GM21423 (cell line): ENCODE results near the gene FAM184A.
A peak's percentile ranks its signal among the peaks of the same experiment; 100 is the strongest.
"Not testable (repeated sequence)": the region's sequence is repeated elsewhere in the genome, so short reads cannot be mapped to it uniquely, and the experiment has no call there.

Experiments
- ATAC-seq: cut with Tn5 transposase; IDR thresholded peaks from one replicate; pipeline ENCODE4 v1.9.1; 2021; ENCODE audit warnings: mild to moderate bottlenecking, moderate library complexity; ENCODE audit not compliant: unreplicated experiment

FAM184A gene

DNA sequence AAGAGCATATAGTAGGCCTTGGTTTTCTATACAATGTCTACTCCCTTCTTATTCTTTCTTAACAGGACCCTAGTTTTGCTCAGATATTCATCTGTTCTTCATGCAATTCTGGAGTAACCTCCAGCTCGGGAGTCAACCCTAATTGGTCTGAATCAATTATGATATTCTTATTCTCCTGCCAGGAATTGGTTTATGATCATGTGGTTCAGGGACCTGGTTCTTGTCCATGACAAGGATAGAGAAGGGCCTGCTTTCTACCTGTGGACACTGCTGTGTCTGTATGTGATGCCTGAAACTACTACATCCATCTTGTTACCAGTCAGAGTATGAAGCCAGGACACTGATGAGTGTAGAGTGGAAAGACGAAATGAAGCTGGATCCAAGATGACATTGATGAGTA lies 24.4 kb upstream of the FAM184A start:
- no peak for ATAC-seq

DNA sequence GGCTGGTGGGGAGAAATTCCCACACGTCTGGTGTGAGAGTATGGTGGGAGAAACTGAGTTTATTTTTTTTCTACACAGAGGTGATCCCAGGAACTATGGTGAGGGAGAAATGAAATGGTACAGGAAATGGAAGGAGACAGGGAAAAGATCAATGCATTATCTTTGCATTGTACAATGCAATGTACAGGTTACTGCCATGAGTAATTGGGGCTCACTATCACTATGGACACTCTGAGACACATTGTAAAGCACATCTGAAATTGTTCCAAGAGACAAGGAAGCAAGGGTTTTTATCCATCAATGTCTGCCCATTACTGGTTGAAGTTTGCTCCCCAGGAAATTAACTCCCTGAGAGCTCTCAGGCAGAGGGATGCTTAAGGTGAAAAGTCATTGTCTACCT lies 21.7 kb upstream of the FAM184A start:
- no peak for ATAC-seq

DNA sequence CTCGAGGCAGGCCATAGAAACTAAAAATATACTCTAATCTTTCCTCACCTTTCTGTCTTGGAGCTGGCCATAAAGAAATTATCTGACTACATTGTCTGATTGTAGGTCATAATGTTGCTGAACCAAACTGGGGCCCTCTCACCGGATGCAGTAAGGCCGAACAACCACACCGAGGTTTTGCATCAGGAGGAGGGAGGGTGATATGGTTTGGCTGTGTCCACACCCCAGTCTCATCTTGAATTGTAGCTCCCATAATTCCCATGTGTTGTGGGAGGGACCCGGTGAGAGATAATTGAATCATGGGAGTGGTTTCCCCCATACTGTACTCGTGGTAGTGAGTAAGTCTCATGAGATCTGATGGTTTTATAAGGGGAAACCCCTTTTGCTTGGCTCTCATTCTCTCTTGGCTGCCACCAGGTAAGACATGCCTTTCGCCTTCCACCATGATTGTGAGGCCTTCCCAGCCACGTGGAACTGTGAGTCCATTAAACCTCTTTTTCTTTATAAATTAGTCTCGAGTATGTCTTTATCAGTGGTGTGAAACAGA lies 19.4 kb upstream of the FAM184A start:
- ATAC-seq = not testable (repeated sequence)

DNA sequence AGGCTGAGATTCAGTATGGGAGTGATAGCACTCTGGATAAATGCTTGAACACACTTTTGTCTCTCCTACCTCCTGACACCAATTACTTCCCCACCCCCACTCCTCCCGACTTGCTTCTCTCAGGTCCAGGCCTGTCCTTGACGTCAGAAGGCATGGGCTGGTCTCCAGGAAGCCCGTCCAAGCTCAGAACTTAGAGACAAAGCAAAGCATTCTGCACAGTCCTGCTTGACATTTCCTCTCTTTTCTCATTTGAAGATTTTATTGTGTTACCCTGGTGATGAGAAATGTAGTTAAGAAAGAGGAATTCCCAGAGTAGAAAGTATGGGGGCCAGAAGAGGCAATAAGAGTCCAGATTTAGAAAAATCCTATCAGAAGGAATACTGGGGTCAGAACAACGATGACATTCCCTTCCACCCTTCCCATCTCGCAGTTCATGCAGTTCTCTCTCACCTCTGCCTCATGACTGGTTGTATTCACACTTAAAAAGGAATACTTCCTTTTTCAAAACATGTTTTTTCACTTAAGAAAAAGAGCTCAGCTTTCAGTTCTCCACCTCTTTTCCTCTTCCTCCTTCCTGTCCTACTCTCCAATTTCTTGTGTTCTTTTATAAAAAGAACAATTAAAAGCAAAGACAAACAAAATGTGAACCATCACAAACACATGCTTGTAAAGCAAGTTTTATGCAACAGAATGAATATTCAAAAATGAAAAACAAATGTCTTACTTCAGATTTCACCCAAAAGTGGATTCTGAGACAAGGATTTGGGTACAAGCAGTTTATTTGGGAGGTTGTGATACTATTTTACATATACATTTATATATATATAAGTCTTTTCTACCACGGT lies 18.5 kb upstream of the FAM184A start:
- no peak for ATAC-seq

DNA sequence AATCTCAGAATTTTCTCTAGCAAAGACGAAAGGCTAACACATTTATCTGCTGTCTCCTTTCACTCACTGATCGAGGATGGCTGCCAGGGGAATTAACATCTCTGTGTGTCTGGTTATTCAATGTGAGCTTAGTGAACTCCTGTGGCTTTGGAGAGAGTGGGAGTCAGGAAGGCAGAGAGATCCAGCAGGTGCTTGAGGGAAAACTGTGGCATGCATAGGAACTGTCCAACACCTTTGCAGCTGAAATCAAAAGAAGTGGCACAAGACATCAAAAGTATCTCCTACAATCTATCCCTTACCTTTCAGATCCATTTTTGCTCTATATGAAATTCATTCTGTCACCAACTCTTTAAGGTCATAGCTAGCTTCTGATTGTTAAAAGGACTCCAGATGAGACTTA lies 11.8 kb upstream of the FAM184A start:
- no peak for ATAC-seq

DNA sequence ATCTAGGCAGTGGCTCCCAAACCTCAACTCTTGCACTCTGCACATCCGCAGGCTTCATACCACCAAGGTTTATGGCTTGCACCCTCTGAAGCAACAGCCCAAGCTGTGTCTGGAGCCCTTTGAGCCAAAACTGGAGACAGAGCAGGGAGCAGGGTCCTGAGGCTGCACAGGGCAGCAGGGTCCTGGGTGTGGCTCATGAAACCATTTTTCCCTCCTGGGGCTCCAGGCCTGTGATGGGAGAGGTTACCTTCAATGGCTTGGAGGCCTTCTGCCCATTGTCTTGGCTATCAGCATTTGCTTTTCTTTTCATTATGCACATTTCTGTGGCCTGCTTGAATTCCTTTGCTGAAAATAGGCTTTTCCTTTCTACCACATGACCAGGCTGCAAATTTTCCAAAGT lies 6.3 kb upstream of the FAM184A start:
- no peak for ATAC-seq

DNA sequence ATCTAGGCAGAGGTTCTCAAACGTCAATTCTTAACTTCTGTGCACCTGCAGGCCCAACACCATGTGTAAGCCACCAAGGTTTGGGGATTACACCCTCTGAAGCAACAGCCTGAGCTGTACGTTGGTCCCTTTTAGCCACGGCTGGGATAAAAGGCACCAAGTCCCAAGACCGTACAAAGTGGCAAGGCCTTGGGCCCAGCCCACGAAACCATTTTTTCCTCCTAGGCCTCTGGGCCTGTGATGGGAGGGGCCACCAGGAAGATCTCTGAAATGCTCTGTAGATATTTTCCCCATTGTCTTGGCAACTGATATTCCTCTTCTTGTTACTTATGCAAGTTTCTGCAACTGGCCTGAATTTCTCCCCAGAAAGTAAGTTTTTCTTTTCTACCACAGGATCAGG lies 4.5 kb upstream of the FAM184A start:
- ATAC-seq = no peak

DNA sequence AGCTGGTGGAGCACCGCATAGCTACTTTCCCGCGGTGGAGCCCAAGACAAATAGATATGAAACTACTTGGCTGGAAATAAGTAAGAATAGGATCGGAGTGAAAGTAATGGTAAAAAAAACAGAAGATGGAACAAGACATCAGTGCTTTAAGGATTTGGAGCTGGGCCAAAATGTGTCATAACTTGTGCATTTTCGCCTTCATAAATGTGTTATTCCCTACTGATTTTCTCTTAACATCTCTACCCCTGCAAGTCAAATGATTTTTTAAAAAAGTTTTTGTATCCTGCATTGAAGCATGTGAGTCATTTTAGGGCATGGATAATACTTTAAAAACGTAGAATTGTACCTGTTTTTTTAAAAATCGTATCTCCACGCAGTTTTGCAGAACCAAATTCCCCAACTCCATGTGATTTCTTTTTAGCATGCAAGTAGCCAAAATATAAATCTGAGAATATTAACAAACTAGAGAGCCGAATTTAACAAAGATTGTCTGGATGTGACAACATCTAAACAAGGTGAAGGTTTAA lies 882 bp upstream of the FAM184A start:
- no peak for ATAC-seq

DNA sequence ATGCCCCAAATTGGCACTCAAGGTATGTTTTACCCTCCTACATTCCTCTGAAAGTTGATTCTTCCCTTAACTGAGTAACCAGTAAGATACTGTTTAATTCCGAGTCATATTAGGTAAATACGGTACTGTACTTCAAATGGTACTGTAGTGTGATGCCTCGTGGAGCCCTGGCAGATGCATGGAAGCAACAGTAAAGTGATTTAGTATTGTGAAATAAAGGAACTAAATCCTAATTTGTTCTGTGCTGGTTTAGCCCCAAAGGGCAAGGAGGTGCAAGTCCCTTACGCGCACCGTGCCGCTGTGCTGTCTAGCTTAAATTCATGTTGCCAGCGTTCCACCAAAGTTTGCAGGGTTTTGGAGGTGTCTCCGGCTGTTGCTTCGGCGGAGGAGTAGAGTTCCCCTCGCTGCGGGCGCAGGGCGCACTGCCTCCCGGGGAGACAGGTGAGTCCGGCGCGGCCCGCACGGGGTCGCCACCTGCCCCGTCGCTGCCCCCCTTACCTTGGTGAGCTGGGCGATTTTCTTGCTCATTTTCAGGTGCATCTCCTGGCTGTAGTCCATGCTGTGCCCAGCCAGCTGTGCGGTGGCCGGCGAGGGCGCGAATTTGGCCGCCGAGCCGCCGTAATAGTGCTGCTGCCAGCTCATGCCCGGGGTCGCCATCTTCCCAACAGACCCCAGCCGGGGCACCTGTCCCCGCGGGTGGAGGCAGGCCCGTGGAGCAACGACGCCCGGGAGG lies 655 bp downstream of the FAM184A start:
- peak; percentile 37 for ATAC-seq

DNA sequence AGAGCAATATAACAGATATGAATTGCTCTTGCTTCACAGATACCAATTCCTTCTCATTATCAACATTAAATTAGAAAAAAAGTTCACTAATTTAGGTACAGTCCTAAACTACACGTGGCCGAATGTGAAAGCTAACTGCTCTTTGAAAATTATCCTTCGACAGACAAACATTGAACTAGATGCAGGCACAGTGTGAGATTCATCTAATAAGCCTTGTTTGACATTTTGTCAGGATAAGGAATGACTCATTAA lies 1.1 kb downstream of the FAM184A start:
- ATAC-seq = no peak

DNA sequence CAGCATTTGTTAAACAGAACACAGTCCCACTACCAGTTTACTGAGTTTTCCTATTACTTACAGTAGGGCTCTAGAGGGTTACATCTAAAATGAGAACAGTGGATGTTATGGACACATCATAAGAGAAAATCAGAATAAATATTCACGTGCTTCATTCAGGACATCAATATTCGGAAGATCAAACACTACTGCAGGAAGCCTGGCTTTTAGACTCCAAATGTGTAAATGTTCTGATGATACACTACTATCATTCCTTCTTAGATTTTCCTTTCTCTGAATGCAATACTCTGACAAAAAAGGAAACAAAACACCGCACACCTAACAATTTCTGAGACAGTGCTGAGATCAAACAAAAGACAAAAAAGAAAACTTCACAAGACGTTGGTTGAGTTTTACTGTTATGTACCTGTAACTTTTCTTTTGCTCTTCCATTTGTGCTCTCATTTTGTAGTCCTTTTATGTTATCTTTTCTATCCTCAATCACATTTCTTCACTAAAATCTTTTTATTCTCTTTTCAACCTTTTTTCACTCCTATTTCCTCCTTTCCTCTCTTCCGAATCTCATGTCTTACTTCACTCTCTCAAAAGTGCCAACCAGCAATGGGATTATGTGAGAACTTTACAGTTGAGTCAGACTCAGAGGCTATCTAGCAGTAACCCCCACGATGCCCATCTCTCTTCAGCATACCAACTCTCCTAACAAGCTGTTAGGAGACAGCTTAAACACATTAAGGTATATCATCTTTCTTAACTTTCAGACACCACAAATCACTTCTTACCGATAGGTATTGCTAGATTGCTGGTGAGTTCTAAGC lies 1.7 kb downstream of the FAM184A start:
- no peak for ATAC-seq

DNA sequence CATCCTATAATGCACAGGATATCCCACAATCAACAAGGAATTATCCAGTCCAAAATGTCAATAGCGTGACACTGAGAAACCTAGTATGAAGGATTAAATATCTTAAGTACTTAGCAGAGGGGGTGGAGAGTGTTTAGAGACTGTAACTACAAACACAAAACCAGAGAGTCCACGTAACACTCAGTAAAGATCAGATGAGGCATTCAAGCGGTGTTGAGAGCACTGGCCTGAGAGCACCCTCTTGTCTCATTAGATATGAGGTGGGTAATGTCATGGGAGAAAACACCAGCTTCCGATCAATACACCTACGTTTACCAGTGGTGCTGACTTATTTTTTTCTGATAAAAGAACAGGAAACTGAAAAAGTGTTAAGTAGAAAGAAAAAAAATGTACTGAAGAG lies 2.3 kb downstream of the FAM184A start:
- no peak for ATAC-seq

DNA sequence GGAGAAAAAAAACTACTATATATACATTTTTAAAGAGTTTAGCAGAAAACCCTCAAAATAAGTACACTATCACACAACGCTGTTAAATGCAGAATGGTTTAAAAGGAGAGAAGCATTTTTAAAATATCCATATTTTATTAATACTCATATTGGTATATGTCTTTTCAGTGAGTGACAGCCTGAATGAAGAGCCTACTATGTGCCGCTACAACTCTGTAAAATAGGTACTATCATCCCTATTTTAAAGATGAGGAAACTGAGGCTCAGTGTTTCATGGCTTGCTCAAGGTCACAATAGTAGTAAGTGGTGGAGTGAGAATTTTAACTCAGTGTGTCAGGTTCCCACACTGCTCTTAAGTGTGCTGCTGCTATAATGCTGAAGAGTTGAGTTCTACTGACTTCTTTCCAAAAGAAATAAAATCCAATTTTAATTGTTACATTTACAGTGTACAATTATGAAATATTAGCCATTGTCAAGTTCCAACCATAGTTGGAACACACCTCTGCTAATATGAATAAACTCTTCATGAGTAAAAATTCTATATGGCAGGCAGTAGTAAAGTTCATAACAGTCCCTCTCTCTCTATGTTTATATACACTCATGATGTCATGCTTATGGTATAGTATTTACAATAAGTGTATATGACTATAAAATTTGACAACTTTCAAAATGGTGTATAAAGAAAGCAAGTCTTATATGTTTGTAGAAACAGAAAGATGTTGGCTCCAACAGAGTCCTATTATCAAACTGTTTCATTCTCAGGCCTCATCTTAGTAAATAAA lies 3.1 kb downstream of the FAM184A start:
- ATAC-seq = no peak

DNA sequence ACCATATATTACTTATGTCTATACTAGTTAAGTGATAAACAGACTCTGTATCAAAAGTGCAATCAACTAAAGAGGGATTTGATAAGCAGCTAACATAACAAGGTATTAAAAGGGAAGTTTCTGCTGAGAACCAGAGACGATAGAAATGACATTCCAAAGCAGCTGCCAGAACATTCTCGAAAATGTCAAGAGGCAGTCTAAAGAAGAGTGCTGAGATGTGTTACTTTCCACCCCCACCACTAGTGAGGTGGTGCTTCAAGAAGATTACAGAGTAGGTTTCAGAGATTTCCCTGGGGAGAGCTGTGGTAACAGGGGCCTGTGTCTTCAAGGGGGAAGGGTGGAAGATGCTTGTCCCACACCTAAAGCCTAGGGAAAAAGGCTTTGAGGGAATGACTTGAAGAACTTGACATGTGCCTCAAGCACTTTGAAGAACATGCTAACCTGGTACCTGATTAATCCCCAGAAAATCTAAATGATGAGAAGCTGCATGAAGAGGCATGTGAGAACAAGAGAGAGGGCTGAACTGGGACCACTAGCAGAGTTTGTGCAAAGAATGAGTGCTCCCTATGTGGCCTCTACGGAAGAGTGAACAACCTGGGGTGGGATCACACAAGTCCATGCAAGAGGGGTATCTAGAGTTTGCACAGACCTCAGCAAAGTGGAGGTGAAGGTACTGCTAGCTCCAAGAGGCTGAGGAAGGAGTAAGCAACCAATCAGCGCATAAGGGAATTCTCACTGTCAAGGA lies 5.0 kb downstream of the FAM184A start:
- ATAC-seq = no peak

DNA sequence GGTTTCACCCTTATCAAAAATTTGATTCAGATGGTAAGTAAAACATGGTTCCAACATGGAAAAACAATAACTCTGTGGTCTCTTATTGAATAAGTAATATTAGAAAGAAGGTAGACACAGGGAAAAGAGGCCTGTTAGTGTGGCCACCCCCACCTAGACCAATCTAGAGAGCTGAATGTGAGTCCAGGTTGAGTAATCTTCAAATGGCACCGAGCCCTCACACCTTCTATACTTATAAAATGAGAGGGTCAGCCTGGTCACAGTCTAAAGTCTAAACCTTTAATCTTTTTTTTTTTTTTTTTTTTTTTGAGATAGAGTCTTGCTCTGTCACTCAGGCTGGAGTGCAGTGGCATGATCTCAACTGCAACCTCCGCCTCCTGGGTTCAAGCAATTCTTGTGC lies 6.9 kb downstream of the FAM184A start:
- ATAC-seq = no peak

DNA sequence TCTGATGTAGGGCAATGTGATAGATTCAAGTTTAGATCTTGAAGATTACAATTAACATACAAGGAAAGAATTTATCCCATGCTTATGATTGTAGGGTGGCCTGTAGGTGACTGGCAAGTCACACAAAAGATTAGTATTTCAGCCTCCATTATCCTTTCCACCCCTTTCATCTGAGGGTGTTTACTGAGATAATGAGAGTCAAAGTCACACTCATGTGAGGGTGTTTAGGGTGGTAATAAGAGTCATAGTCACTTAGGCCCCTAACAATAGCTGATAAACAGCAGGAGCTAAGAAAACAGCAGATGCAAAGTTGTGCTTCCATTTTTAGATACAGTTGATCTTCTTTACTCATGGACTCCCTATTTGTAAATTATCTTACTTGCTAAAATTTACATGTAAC lies 11.4 kb downstream of the FAM184A start:
- ATAC-seq = no peak

DNA sequence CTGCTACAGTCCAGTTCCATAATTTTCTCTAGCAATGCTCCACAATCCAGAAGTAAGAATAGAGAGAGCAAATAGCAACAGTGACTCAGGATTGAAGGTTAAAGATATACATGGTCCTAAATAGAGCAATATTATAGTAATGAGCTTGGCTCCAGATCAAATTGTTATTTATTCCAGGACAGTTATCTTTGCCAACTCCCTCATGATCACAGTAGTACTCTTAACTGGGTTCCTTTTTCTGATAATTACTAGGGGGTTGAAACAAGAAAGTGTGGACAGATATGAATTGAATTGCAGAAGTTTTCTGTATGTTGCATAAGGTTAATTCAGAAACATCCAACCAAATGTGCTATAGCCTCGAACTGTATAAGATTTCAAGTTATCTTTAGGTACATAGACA lies 11.9 kb downstream of the FAM184A start:
- no peak for ATAC-seq

DNA sequence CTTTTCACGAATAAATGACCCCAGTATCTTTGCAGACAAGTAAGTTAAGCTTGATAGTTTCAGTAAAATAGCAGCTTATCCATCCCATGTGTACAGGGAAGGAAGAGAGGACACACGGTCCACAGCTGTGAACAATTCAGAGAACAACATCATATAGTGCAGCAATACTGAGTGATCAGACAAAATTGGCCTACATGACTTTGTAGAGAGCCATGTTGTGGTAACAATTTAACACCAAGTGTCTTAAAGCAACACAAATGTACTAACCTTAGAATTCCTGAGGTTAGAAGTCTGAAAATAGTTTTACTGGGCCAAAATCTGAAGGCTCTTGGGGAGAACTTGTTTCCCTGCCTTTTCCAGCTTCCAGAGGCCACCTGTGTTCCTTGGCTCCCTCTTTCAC lies 12.5 kb downstream of the FAM184A start:
- no peak for ATAC-seq

DNA sequence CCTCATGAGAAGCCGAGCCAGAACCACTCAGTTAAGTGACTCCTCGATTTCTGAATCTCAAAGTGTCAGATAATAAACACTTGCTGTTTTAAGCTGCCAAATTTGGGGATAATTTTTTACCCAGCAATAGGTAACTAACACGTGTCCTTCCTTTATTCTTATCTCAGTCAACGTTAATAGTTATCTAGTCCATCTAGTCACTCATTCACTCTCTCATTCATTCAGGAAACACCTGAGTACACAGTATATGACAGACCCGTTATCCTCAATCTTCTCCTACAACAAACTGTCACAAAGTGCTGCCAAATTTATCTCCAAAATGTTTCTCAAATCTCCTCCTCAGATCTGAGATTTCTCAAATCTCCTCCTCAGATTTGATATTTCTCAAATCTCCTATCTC lies 13.1 kb downstream of the FAM184A start:
- no peak for ATAC-seq

DNA sequence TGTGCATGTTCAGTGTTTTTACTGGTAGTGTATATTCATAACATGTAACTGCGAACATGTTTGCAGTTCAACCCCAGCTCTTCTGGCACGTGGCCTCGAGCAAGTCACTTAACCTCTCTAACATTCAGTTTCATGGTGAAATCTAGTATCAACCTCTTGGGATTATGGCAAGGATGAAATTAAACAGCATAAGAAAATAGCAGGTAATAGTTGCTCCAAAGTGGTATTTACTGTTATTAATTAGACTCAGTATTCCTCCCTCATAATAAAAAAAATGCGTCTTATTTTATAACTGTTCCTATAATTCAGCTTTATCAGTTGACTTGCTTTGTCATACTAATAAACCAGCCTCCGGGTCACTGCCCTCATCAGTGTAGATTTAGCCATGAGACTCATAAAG lies 15.0 kb downstream of the FAM184A start:
- no peak for ATAC-seq
